Activated CD4-positive, alpha-beta T cell treated with anti-CD3 and anti-CD28 coated beads, Interleukin-2, amount 10 ng/mL, durations not matched to agents 24 days and 14 days (primary cell): ENCODE results near the gene SHANK2. TPM values are rescaled to one million over a fixed set of nuclear protein-coding genes. Genes with fewer than 3 reads are reported as not detected.

ENCODE experiments used
- total RNA-seq: library from RNA; stranded (reverse); gene quantifications from 2 replicates; pipeline ENCODE4 v1.2.3, GENCODE V29; 2022

SHANK2 gene
- total RNA-seq, 1 donor from 2014 or later: not detected

Other genes starting within 250 kb of the SHANK2 start
- 112 and 116 TPM in 2 replicates for gene DHCR7, start 195.8 kb upstream of the SHANK2 start, total RNA-seq
- gene NADSYN1, start 200.6 kb upstream of the SHANK2 start, total RNA-seq: 101 and 109 TPM in 2 replicates